K562 (cell line): ENCODE results near the gene MYO1D. TPM values are rescaled to one million over a fixed set of nuclear protein-coding genes. Genes with fewer than 3 reads are reported as not detected.

Experiments used
- ATAC-seq: fragments of 200-7000 bp; cut with Tn5 transposase; 3 replicates; pipeline ENCODE4 v1.9.1; 2020; ENCODE audit warnings: moderate library complexity
- BruUV-seq: library from RNA; stranded (reverse); fragments of 400-500 nt; replicated peaks from 2 replicates; lab custom pipeline; 2021; lab: Mats Ljungman, UMichigan
- CTCF ChIA-PET: fragments of 300-600 bp; formaldehyde crosslinking; extraction: SDS; loops from one replicate; lab custom pipeline; 2021; ENCODE audit warnings: low intra/inter-chr PET ratio; lab: Yijun Ruan, JAX
- POLR2A ChIA-PET: fragments of 300-600, 350-650 bp; sonication (Branson Sonifier 250); formaldehyde crosslinking; extraction: SDS; loops from one replicate; lab custom pipeline; 2021; ENCODE audit warnings: antibody characterized with exemption, inconsistent platforms; lab: Yijun Ruan, JAX
- DNase-seq, 4 experiments: peaks; one replicate each; pipeline versions ENCODE4 v3.0.0 to v3.0.0-alpha.2; 2011 to 2018; ENCODE audit warnings: low spot score in 3 of 4, mixed read lengths in 3 of 4; ENCODE audit errors: extremely low read depth in 1 of 4
- FAIRE-seq: peaks from 2 replicates; lab custom pipeline; 2011; peaks lifted over from hg19 to GRCh38; lab: Jason Lieb, UNC
- H2AFZ ChIP-seq: 2 replicates; pipeline ENCODE4 v1.6.0; 2011; ENCODE audit warnings: low read depth, low read length, control low read depth, inconsistent platforms
- H3K27ac ChIP-seq: fragments of 200-600 bp; 3 replicates; pipeline ENCODE4 v1.8.0; 2011; ENCODE audit warnings: low read depth, mild to moderate bottlenecking, control low read depth, inconsistent platforms, low read length, moderate library complexity, mixed read lengths; ENCODE audit errors: extremely low read depth
- H3K27me3 ChIP-seq, 2 experiments: fragments of 300-600 bp in 1 of 2; 2 replicates in 1 of 2; 3 replicates in 1 of 2; pipeline versions ENCODE4 v1.6.0 to v1.8.0; 2011; ENCODE audit warnings: inconsistent platforms in 2 of 2, low read length in 2 of 2, mild to moderate bottlenecking in 1 of 2, mixed read lengths in 1 of 2, moderate library complexity in 1 of 2; ENCODE audit not compliant: control insufficient read depth in 2 of 2, insufficient read depth in 2 of 2
- H3K36me3 ChIP-seq: fragments of 300-600 bp; 3 replicates; pipeline ENCODE4 v1.8.0; 2011; ENCODE audit warnings: mild to moderate bottlenecking, low read length, inconsistent platforms; ENCODE audit not compliant: control insufficient read depth, insufficient read depth
- H3K4me1 ChIP-seq, 2 experiments: fragments of 200-600 bp in 1 of 2; replicated peaks in 1 of 2; 2 replicates in 1 of 2; 3 replicates in 1 of 2; pipeline versions ENCODE4 v1.5.1 to v1.8.0; 2011; ENCODE audit warnings: inconsistent platforms in 2 of 2, low read length in 2 of 2, mild to moderate bottlenecking in 1 of 2, mixed read lengths in 1 of 2, moderate library complexity in 1 of 2; ENCODE audit not compliant: control insufficient read depth in 2 of 2, insufficient read depth in 2 of 2
- H3K4me2 ChIP-seq: 2 replicates; pipeline ENCODE4 v1.6.1; 2011; ENCODE audit warnings: low read length, control low read depth, inconsistent platforms, mixed read lengths; ENCODE audit not compliant: insufficient read depth
- H3K4me3 ChIP-seq: fragments of 200-600 bp; sonication (generic), shearing (Covaris generic); 2 replicates; pipeline ENCODE4 v1.5.1; 2016; ENCODE audit warnings: control low read depth, inconsistent platforms
- H3K79me2 ChIP-seq: fragments of 200-600 bp; 3 replicates; pipeline ENCODE4 v1.8.0; 2011; ENCODE audit warnings: low read length, inconsistent platforms; ENCODE audit not compliant: control insufficient read depth, insufficient read depth
- H3K9ac ChIP-seq, 2 experiments: 2 replicates each; pipeline versions ENCODE4 v1.6.0 to v1.6.1; 2011; ENCODE audit warnings: low read depth in 2 of 2, low read length in 2 of 2, control low read depth in 1 of 2, inconsistent platforms in 1 of 2, mild to moderate bottlenecking in 1 of 2, mixed read lengths in 1 of 2; ENCODE audit not compliant: insufficient read depth in 1 of 2
- H3K9me1 ChIP-seq: one replicate; pipeline ENCODE4 v1.6.0; 2011; ENCODE audit warnings: inconsistent platforms, mild to moderate bottlenecking, low read length, moderate library complexity; ENCODE audit not compliant: control insufficient read depth, insufficient read depth
- H3K9me3 ChIP-seq: replicated peaks from 2 replicates; pipeline ENCODE4 v1.5.1; 2011; ENCODE audit warnings: low read depth, low read length, inconsistent platforms; ENCODE audit not compliant: control insufficient read depth, insufficient read depth
- H4K20me1 ChIP-seq: replicated peaks from 2 replicates; pipeline ENCODE4 v1.6.1; 2011; ENCODE audit warnings: low read length, inconsistent platforms, mixed read lengths; ENCODE audit not compliant: control insufficient read depth, insufficient read depth
- KLF1 ChIP-seq: fragments of 450-650 bp; IDR thresholded peaks from 2 replicates; pipeline ENCODE4 v1.6.1; 2016; ENCODE audit warnings: missing genetic modification characterization, missing compliant biosample characterization
- KLF10 ChIP-seq: fragments of 250-450 bp; sonication (Bioruptor Pico); IDR thresholded peaks from 2 replicates; pipeline ENCODE4 v1.6.1; 2021; ENCODE audit warnings: matching md5 sums
- MBD2 ChIP-seq: sonication (generic); IDR thresholded peaks from 2 replicates; pipeline ENCODE4 v1.6.1; 2016; ENCODE audit warnings: low read depth, borderline replicate concordance
- MCM3 ChIP-seq: fragments of 450-650 bp; IDR thresholded peaks from 2 replicates; pipeline ENCODE4 v1.6.1; 2016
- MYBL2 ChIP-seq, 2 experiments: fragments of 450-650 bp in 1 of 2; sonication (generic) in 1 of 2; formaldehyde crosslinking in 1 of 2; IDR thresholded peaks; 2 replicates each; pipeline versions ENCODE4 v1.6.1 to v1.8.1; 2017 to 2022; ENCODE audit warnings: borderline replicate concordance in 1 of 2, inconsistent platforms in 1 of 2, low read depth in 1 of 2, mild to moderate bottlenecking in 1 of 2, missing genetic modification reagents in 1 of 2, moderate library complexity in 1 of 2
- SRSF7 ChIP-seq: fragments of 200-400 bp; formaldehyde crosslinking; optimal IDR thresholded peaks from 2 replicates; pipeline ENCODE3; 2017; ENCODE audit warnings: mild to moderate bottlenecking, low read depth, low read length
- ZNF274 ChIP-seq: IDR thresholded peaks from 2 replicates; pipeline ENCODE4 v1.6.1; 2011; ENCODE audit warnings: low read depth, mild to moderate bottlenecking, low read length, moderate library complexity, borderline replicate concordance
- ZNF436 ChIP-seq: fragments of 250-450, 450-650 bp; sonication (Bioruptor Pico); formaldehyde crosslinking; IDR thresholded peaks from 2 replicates; pipeline ENCODE4 v1.7.0; 2020; ENCODE audit warnings: mild to moderate bottlenecking
- WGBS: fragments of 100-300 bp; shearing (Covaris generic); methylation state at CpG from one replicate; pipeline ENCODE4 v1.1.6; 2016; ENCODE audit warnings: low coverage, mixed read lengths; ENCODE audit not compliant: insufficient coverage; ENCODE audit errors: missing lambda C conversion rate; 5-methylcytosine and 5-hydroxymethylcytosine counted together
- in situ Hi-C: fragments of 300-500 bp; cut with MboI; formaldehyde crosslinking; loops from 4 replicates; pipeline ENCODE4 v1.15.0; 2018; ENCODE audit warnings: inconsistent platforms, mixed read lengths
- intact Hi-C: fragments of 100-400 bp; cut with micrococcal nuclease; formaldehyde crosslinking; loops from 2 replicates; pipeline ENCODE4 v1.14.2; 2022
- polyA plus RNA-seq, 8 experiments: library from polyadenylated mRNA; depleted of rRNA in 4 of 8; stranded (reverse) in 5 of 8; unstranded in 3 of 8; fragments of >200 nt; fragmentation: Nextera tagmentation in 2 of 8; fragmentation: Illumina TruSeq in 1 of 8; extraction: Ambion mirVana in 2 of 8; extraction: Trizol in 1 of 8; gene quantifications; 2 replicates each; pipeline versions ENCODE4 v1.2.1 to v1.2.3, GENCODE V29; 2011 to 2014; ENCODE audit warnings: inconsistent platforms in 1 of 8, missing spikeins in 1 of 8
- total RNA-seq, 7 experiments: library from RNA; depleted of rRNA in 6 of 7; stranded (reverse); fragments of >200 nt in 6 of 7; fragmentation: Illumina TruSeq in 2 of 7; extraction: Trizol in 2 of 7; gene quantifications; 2 replicates each; pipeline versions ENCODE4 v1.2.1 to v1.2.3, GENCODE V29; 2011 to 2021; ENCODE audit warnings: low replicate concordance in 1 of 7
- TF ChIP-seq, protein P1 (sequence below): sonication (generic); formaldehyde crosslinking; IDR thresholded peaks from 2 replicates; pipeline ENCODE4 v1.9.0; 2022; ENCODE audit warnings: mild to moderate bottlenecking, missing genetic modification reagents
- TF ChIP-seq, protein P2 (sequence below), 2 experiments: fragments of 450-650 bp in 1 of 2; sonication (generic) in 1 of 2; formaldehyde crosslinking; conservative IDR thresholded peaks; 2 replicates each; pipeline versions ENCODE4 v1.4.0 to v1.8.1; 2020 to 2022; ENCODE audit warnings: mild to moderate bottlenecking in 1 of 2, missing genetic modification reagents in 1 of 2

MYO1D gene
- total and polyA plus RNA-seq, 9 of the 15 experiments (the other 6 are each of a cell fraction or from before 2014, with no cell fraction given): 2.1 to 71.2 (median 45.4) TPM

DNA sequence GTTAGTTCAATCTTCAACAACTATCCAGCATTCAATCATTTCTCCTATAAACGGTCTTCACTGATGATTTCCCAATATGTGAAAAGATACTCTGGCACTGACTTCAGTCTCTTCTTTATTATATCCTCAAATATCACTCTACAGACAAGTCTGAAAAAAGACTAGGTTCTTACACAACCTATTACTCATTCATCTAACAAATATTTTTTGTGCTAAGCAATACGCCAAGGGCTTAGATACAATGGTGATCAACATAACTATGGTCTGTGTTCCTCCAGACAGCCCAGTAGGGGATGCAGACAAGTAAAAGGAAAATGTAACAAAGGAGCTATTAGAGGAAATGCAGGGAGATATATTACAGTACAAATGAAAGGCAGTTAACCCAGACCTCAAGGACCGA lies 63.9 kb downstream of the MYO1D start:
- no peak for ATAC-seq
- peaks cover 5 to 14% of the 10 kb centered on the region in 2 experiments; a peak in 4 of 5 replicates for H3K4me1 ChIP-seq
- 0 out of 2 replicates have a peak, but pooled peaks cover under 1% of the 10 kb centered on the region for H4K20me1 ChIP-seq
- no peaks in the 10 kb centered on the region for H3K27me3 ChIP-seq
- no peak overlapping the region for H3K9ac ChIP-seq
- CTCF ChIA-PET: no interaction called here
- TF ChIP-seq MCM3 (no peak), ZNF274 (no peak), MBD2 (no peak), KLF1 (tag) (no peak), SRSF7 (no peak), MYBL2 (IDR thresholded peaks at IDR 0.05; ENCODE audit: low read depth) (no peak), MYBL2 (CRISPR knock-in tag; IDR thresholded peaks at IDR 0.05; ENCODE audit: borderline replicate concordance) (no peak), KLF10 (CRISPR knock-in tag) (no peak), ZNF436 (no peak)
- TF ChIP-seq, protein P1, sequence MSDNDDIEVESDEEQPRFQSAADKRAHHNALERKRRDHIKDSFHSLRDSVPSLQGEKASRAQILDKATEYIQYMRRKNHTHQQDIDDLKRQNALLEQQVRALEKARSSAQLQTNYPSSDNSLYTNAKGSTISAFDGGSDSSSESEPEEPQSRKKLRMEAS (CRISPR knock-in tag): no peak
- TF ChIP-seq, protein P2, sequence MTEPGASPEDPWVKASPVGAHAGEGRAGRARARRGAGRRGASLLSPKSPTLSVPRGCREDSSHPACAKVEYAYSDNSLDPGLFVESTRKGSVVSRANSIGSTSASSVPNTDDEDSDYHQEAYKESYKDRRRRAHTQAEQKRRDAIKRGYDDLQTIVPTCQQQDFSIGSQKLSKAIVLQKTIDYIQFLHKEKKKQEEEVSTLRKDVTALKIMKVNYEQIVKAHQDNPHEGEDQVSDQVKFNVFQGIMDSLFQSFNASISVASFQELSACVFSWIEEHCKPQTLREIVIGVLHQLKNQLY (CRISPR knock-in tag; conservative IDR thresholded peaks at IDR 0.05): no peak
- H3K9me3 ChIP-seq: no peaks in the 10 kb centered on the region
- H3K36me3 ChIP-seq: no peaks in the 10 kb centered on the region; the same call in 2 of the 3 replicates
- H2AFZ ChIP-seq: no peak overlapping the region
- in situ Hi-C loops (no loop called here), intact Hi-C loops (no loop called here)
- FAIRE-seq: no peak
- H3K4me2 ChIP-seq: no peak overlapping the region
- DNase-seq: no peak
- POLR2A ChIA-PET: interaction anchor here (1.1 kb wide), 2 partner anchors 10 to 18 kb away, joined by 3 to 4 read pairs; no protein-coding TSS in a partner anchor
- H3K79me2 ChIP-seq: peaks cover 27% of the 10 kb centered on the region; the same call in 2 of the 3 replicates
- no peak overlapping the region for H3K4me3 ChIP-seq
- H3K9me1 ChIP-seq: no peaks in the 10 kb centered on the region
- 79% methylated on average over 3 of the region's 3 CpGs for WGBS
- H3K27ac ChIP-seq: no peak overlapping the region
- no TSS peak for BruUV-seq
